Smooth muscle cell (in vitro differentiated cells): ENCODE results near the gene FER1L5. TPM values are rescaled to one million over a fixed set of nuclear protein-coding genes. Genes with fewer than 3 reads are reported as not detected.
A peak's percentile ranks its signal among the peaks of the same experiment; 100 is the strongest.

Experiments
- DNase-seq: peaks from one replicate; lab custom pipeline; 2025; ENCODE audit not compliant: unreplicated experiment; lab: John Stamatoyannopoulos, UW
- H2AFZ ChIP-seq: fragments of 200-600 bp; sonication (generic); 2 replicates; pipeline ENCODE4 v1.6.0; 2016; ENCODE audit warnings: antibody characterized with exemption, low read depth, mild to moderate bottlenecking
- H3F3A ChIP-seq: fragments of 200-600 bp; sonication (generic); 2 replicates; pipeline ENCODE4 v1.6.0; 2017; ENCODE audit warnings: antibody characterized with exemption, low read depth
- H3K27ac ChIP-seq: fragments of 200-600 bp; sonication (generic); 2 replicates; pipeline ENCODE4 v1.5.1; 2016; ENCODE audit warnings: low read depth, mild to moderate bottlenecking
- H3K27me3 ChIP-seq: fragments of 200-600 bp; sonication (generic); 2 replicates; pipeline ENCODE4 v1.6.1; 2016; ENCODE audit warnings: low read depth, mild to moderate bottlenecking
- H3K36me3 ChIP-seq: fragments of 200-600 bp; sonication (generic); 2 replicates; pipeline ENCODE4 v1.5.1; 2016; ENCODE audit warnings: low read depth
- H3K4me1 ChIP-seq: fragments of 200-600 bp; sonication (generic); 2 replicates; pipeline ENCODE4 v1.5.1; 2016; ENCODE audit warnings: low read depth
- H3K4me2 ChIP-seq: fragments of 200-600 bp; sonication (generic); 2 replicates; pipeline ENCODE4 v1.6.0; 2016; ENCODE audit warnings: mild to moderate bottlenecking
- H3K4me3 ChIP-seq: fragments of 200-600 bp; sonication (generic); 2 replicates; pipeline ENCODE4 v1.5.1; 2016; ENCODE audit warnings: mild to moderate bottlenecking
- H3K79me2 ChIP-seq: fragments of 200-600 bp; sonication (generic); 2 replicates; pipeline ENCODE4 v1.6.0; 2016; ENCODE audit warnings: low read depth, mild to moderate bottlenecking
- H3K9ac ChIP-seq: fragments of 200-600 bp; sonication (generic); 2 replicates; pipeline ENCODE4 v1.6.0; 2016; ENCODE audit warnings: low read depth
- H3K9me3 ChIP-seq: fragments of 200-600 bp; sonication (generic); replicated peaks from 2 replicates; pipeline ENCODE4 v1.5.1; 2016; ENCODE audit warnings: low read depth
- H4K20me1 ChIP-seq: fragments of 200-600 bp; sonication (generic); 2 replicates; pipeline ENCODE4 v1.6.0; 2016; ENCODE audit warnings: low read depth
- CTCF ChIP-seq: fragments of 200-600 bp; sonication (generic); IDR thresholded peaks from 2 replicates; pipeline ENCODE4 v1.5.1; 2017; ENCODE audit warnings: borderline replicate concordance, mild to moderate bottlenecking, antibody characterized with exemption; ENCODE audit not compliant: insufficient read depth, poor library complexity, severe bottlenecking
- WGBS: methylation state at CpG from one replicate; pipeline ENCODE4 v1.1.7; 2016; ENCODE audit warnings: low lambda C conversion rate; 5-methylcytosine and 5-hydroxymethylcytosine counted together
- polyA plus RNA-seq: library from polyadenylated mRNA; unstranded; fragments of >200 nt; fragmentation: Nextera tagmentation; extraction: Ambion mirVana; gene quantifications from 2 replicates; pipeline ENCODE4 v1.2.1, GENCODE V29; 2016
- total RNA-seq: library from RNA; depleted of rRNA; stranded (reverse); fragments of >200 nt; gene quantifications from 2 replicates; pipeline ENCODE4 v1.2.3, GENCODE V29; 2014

FER1L5 gene
- total RNA-seq: not detected in 2 replicates
- polyA plus RNA-seq: 0.12 TPM in 1 of 2 replicates, not detected in the other

DNA sequence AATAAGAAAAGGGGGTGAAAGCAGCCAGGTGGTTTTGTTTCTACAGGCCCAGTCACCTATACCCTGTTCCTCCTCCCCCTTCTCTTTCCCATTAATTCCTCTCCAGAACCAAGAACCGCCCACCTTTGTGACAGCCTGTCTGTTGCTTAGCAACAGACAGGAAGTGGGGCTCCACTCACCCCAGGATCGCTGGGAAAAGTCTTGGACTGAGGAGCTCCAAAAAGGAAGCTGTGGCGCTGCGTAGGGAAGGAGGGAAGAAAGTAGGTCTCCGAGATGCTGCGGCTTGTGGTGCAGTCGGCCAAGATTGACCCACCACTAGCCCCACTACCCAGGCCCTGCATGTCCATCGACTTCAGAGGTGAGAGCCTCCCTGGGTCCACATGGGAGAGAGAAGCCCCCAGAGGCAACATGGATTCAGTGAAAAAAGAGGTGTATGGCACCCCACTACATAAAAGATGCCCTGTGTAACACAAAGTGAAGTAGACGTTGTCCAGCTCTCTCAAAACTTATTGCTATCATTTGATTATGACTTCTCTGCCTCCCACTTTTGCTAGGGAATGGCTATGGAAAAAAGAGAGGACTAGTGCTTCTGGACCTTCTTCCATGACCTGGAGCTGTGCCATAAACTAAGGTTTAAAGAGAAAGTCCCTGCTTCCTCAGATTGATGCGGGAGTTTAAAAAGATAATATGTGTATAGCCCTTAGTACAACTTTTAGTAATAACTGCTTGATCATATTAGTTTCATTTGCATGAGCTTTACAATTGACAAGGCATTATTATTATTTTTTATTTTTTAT is at the start of gene FER1L5:
TSS of gene FER1L5 (plus strand) at position 201 of the 797 bp plus-strand sequence. CDS start at position 274, 73 bp downstream.
- Histone ChIP-seq H3K4me1 (no peaks in the 10 kb centered on the region), H3K4me2 (no peak within 1 kb of the TSS), H3K27ac (no peak within 1 kb of the TSS), H3K36me3 (no peaks in the 10 kb centered on the region), H3K9me3 (no peaks in the 10 kb centered on the region), H3F3A (no peaks in the 10 kb centered on the region), H4K20me1 (no peaks in the 10 kb centered on the region), H3K9ac (no peak within 1 kb of the TSS), H2AFZ (peak within 1 kb of the TSS; percentile 24), H3K4me3 (no peak within 1 kb of the TSS), H3K27me3 (no peaks in the 10 kb centered on the region), H3K79me2 (peaks cover under 1% of the 10 kb centered on the region)
- TF ChIP-seq CTCF: no peak
- no peak for DNase-seq
- WGBS: 64% methylated on average over 10 of the region's 10 CpGs

- DNase-seq: no peak
- no peak for TF ChIP-seq CTCF
- Histone ChIP-seq H3K4me1 (no peaks in the 10 kb centered on the region), H3K9ac (no peak overlapping the region), H3K9me3 (no peaks in the 10 kb centered on the region), H3K79me2 (no peaks in the 10 kb centered on the region), H3F3A (no peaks in the 10 kb centered on the region), H3K27me3 (no peaks in the 10 kb centered on the region), H3K36me3 (peaks cover 9% of the 10 kb centered on the region), H4K20me1 (no peaks in the 10 kb centered on the region), H3K4me2 (no peak overlapping the region), H3K4me3 (no peak overlapping the region), H3K27ac (no peak overlapping the region), H2AFZ (no peak overlapping the region)
- 93% methylated on average over 3 of the region's 3 CpGs for WGBS
These were observed 48.3 kb upstream of the FER1L5 start for GRCh38 chr2:96594282-96594681.

- H3K27ac ChIP-seq: no peak overlapping the region
- no peak overlapping the region for H3K4me2 ChIP-seq
- DNase-seq: no peak
- peaks cover 9% of the 10 kb centered on the region for H3K36me3 ChIP-seq
- H3K27me3 ChIP-seq: no peaks in the 10 kb centered on the region
- no peak for TF ChIP-seq CTCF
- no peaks in the 10 kb centered on the region for H3K4me1 ChIP-seq
- H3K79me2 ChIP-seq: no peaks in the 10 kb centered on the region
- no peak overlapping the region for H3K4me3 ChIP-seq
- no peak overlapping the region for H2AFZ ChIP-seq
- no peaks in the 10 kb centered on the region for H3F3A ChIP-seq
- 95% methylated on average over 5 of the region's 5 CpGs for WGBS
- H3K9ac ChIP-seq: no peak overlapping the region
- no peaks in the 10 kb centered on the region for H4K20me1 ChIP-seq
- H3K9me3 ChIP-seq: no peaks in the 10 kb centered on the region
These were observed 47.8 kb upstream of the FER1L5 start for GRCh38 chr2:96594691-96595152.

DNA sequence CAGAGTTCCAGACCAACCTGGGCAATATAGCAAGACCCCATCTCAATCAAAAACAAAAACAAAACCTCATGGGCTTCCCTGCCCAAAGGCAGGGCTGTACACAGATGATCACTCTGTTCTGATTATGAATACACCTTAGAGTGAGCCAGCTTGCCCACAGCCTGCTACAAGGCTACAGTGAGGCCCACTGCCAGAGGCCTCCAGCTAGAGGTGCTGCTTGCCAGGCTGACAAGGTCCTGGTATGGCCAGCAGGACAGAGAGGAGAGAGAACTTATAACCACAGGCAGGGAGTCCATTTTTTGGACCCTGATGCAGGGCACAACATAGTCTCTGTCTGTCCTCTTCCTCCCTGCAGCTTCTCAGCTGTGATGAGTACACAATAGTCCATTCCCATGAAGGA is 46.0 kb upstream of the FER1L5 start:
- H3K27me3 ChIP-seq: no peaks in the 10 kb centered on the region
- no peak overlapping the region for H3K27ac ChIP-seq
- H4K20me1 ChIP-seq: no peaks in the 10 kb centered on the region
- H3K4me1 ChIP-seq: no peaks in the 10 kb centered on the region
- DNase-seq: no peak
- TF ChIP-seq CTCF: no peak
- no peaks in the 10 kb centered on the region for H3K9me3 ChIP-seq
- no peak overlapping the region for H3K4me3 ChIP-seq
- H3F3A ChIP-seq: no peaks in the 10 kb centered on the region
- no peaks in the 10 kb centered on the region for H3K79me2 ChIP-seq
- H3K36me3 ChIP-seq: peaks cover 13% of the 10 kb centered on the region
- H2AFZ ChIP-seq: no peak overlapping the region
- H3K4me2 ChIP-seq: no peak overlapping the region
- no peak overlapping the region for H3K9ac ChIP-seq
